ENCODE results near the gene APBA1.

DNA sequence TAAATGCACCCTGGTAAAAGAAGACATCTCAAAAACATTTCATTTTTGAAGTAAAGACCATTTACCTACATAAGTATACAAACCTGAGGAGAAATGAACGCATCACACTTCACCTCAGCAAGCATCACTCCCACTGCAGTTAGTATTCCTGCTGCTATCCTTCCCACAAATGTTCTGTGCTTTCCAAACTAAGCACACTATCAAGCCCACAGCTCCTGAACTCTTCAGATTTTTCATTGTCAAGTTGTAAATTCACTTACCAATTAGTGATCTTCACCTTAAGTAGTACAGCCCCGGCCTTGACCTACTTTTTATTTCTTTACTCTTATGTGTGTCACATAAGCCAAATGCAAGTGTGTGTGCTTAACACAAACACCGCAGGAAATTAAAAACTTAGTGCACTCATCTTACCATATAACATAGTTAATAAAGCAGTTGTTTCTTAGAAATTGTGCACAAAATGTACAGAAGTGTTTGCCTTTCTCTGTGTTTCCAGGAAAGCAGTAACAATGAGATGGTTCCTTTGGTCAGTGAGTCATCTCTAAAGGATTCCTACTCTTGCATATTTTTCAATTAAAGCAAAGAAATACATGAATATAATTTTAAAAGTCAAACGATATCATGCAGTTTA, 169.4 kb downstream of the APBA1 start:
- TF ChIP-seq, protein P1, sequence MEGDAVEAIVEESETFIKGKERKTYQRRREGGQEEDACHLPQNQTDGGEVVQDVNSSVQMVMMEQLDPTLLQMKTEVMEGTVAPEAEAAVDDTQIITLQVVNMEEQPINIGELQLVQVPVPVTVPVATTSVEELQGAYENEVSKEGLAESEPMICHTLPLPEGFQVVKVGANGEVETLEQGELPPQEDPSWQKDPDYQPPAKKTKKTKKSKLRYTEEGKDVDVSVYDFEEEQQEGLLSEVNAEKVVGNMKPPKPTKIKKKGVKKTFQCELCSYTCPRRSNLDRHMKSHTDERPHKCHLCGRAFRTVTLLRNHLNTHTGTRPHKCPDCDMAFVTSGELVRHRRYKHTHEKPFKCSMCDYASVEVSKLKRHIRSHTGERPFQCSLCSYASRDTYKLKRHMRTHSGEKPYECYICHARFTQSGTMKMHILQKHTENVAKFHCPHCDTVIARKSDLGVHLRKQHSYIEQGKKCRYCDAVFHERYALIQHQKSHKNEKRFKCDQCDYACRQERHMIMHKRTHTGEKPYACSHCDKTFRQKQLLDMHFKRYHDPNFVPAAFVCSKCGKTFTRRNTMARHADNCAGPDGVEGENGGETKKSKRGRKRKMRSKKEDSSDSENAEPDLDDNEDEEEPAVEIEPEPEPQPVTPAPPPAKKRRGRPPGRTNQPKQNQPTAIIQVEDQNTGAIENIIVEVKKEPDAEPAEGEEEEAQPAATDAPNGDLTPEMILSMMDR (IDR thresholded peaks at IDR 0.05; ENCODE audit: low read depth, low read length): no peak
- TF ChIP-seq POLR2A (IDR thresholded peaks at IDR 0.05; ENCODE audit: extremely low read depth, insufficient read length) (no peak), MYC (IDR thresholded peaks at IDR 0.05; ENCODE audit: low read depth, low read length) (no peak)
- TF ChIP-seq, protein P2, sequence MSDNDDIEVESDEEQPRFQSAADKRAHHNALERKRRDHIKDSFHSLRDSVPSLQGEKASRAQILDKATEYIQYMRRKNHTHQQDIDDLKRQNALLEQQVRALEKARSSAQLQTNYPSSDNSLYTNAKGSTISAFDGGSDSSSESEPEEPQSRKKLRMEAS (IDR thresholded peaks at IDR 0.05; ENCODE audit: low read depth, low read length): no peak

Data from NB4 (cell line).